NT2/D1 (cell line): ENCODE results near the gene ZDHHC8.

Source experiments
- SUZ12 ChIP-seq: IDR thresholded peaks from 2 replicates; pipeline ENCODE4 v1.6.1; 2011; ENCODE audit not compliant: insufficient read length, insufficient read depth; ENCODE audit errors: extremely low read depth
- YY1 ChIP-seq: IDR thresholded peaks from 2 replicates; pipeline ENCODE4 v1.6.1; 2011; ENCODE audit not compliant: insufficient read length, insufficient read depth
- ZNF274 ChIP-seq: IDR thresholded peaks from 2 replicates; pipeline ENCODE4 v1.6.1; 2011; ENCODE audit warnings: mild to moderate bottlenecking, low read depth, low read length

GRCh38 chr22:20107951-20108756 is 23.4 kb upstream of the ZDHHC8 start:
- TF ChIP-seq ZNF274, result no peak
- no peak for TF ChIP-seq SUZ12
- no peak for TF ChIP-seq YY1
